ENCODE measurements around the gene HACE1. TPM values are rescaled to one million over a fixed set of nuclear protein-coding genes. Genes with fewer than 3 reads are reported as not detected.

The HACE1 gene
- polyA plus RNA-seq, 3 donors = 2.7 to 3.9 (median 3.4) TPM

GRCh38 chr6:104704191-104704590, 155.5 kb downstream of the HACE1 start:
- Mint-ChIP-seq H3K9me3 (peaks cover 0 to 4% (median 2%) of the 10 kb centered on the region in 7 donors), H3K4me1 (peaks cover 33% of the 10 kb centered on the region), H3K27me3 (ENCODE audit: low read depth in 3 of 3) (no peaks in the 10 kb centered on the region), H3K27ac (no peak overlapping the region), H3K36me3 (no peaks in the 10 kb centered on the region), H3K4me3 (no peak overlapping the region)
- intact Hi-C loops (cut with micrococcal nuclease) = no loop called here
- no peaks in the 10 kb centered on the region for H3K36me3 ChIP-seq (replicated peaks in 1 of 2; ENCODE audit: control insufficient read depth in 1 of 2, insufficient read depth in 2 of 2, low read length in 2 of 2)
- no peak overlapping the region for H2AFZ ChIP-seq (ENCODE audit: insufficient read depth, low read depth, low read length, poor library complexity, severe bottlenecking)
- no peaks in the 10 kb centered on the region for H3K27me3 ChIP-seq (ENCODE audit: control insufficient read depth in 2 of 2, insufficient read depth in 2 of 2, low read length in 2 of 2)
- no peaks in the 10 kb centered on the region for H3K9me3 ChIP-seq (replicated peaks in 1 of 2; ENCODE audit: control insufficient read depth in 1 of 2, insufficient read depth in 1 of 2, low read length in 2 of 2)
- no peaks in the 10 kb centered on the region for H3K79me2 ChIP-seq (ENCODE audit: insufficient read depth, low read length)
- TF ChIP-seq CTCF (IDR thresholded peaks at IDR 0.05) = no peak
- no peak overlapping the region for H3K27ac ChIP-seq (ENCODE audit: low read depth in 1 of 2, low read length in 2 of 2)
- H3K9ac ChIP-seq (ENCODE audit: insufficient read depth, low read length, poor library complexity, severe bottlenecking) = no peak overlapping the region
- WGBS (ENCODE audit: insufficient coverage) = no CpG with 5 or more reads among the region's 3 CpGs
- H3K4me2 ChIP-seq (replicated peaks; ENCODE audit: extremely low read depth, low read length, poor library complexity, severe bottlenecking) = no peak overlapping the region
- DNase-seq = no peak
- H3K4me1 ChIP-seq (ENCODE audit: control insufficient read depth in 1 of 2, insufficient read depth in 2 of 2, low read length in 2 of 2) = peaks cover 20% of the 10 kb centered on the region in 2 donors
- no peaks in the 10 kb centered on the region for H4K20me1 ChIP-seq (ENCODE audit: insufficient read depth, low read length)
- H3K4me3 ChIP-seq (replicated peaks in 1 of 3; ENCODE audit: low read depth in 2 of 3, low read length in 3 of 3) = no peak overlapping the region

- no peaks in the 10 kb centered on the region for H3K36me3 Mint-ChIP-seq
- no CpG with 5 or more reads among the region's 5 CpGs for WGBS (ENCODE audit: insufficient coverage)
- peaks cover 28% of the 10 kb centered on the region for H3K4me1 Mint-ChIP-seq
- no peaks in the 10 kb centered on the region for H4K20me1 ChIP-seq (ENCODE audit: insufficient read depth, low read length)
- no peak overlapping the region for H3K9ac ChIP-seq (ENCODE audit: insufficient read depth, low read length, poor library complexity, severe bottlenecking)
- H3K36me3 ChIP-seq (replicated peaks in 1 of 2; ENCODE audit: control insufficient read depth in 1 of 2, insufficient read depth in 2 of 2, low read length in 2 of 2) = no peaks in the 10 kb centered on the region
- no peak overlapping the region for H3K4me3 Mint-ChIP-seq
- intact Hi-C loops (cut with micrococcal nuclease) = no loop called here
- no peak overlapping the region for H3K4me2 ChIP-seq (replicated peaks; ENCODE audit: extremely low read depth, low read length, poor library complexity, severe bottlenecking)
- H3K79me2 ChIP-seq (ENCODE audit: insufficient read depth, low read length) = no peaks in the 10 kb centered on the region
- no peaks in the 10 kb centered on the region for H3K9me3 Mint-ChIP-seq
- no peak overlapping the region for H3K4me3 ChIP-seq (replicated peaks in 1 of 3; ENCODE audit: low read depth in 2 of 3, low read length in 3 of 3)
- no peaks in the 10 kb centered on the region for H3K27me3 Mint-ChIP-seq (ENCODE audit: low read depth in 3 of 3)
- H3K27ac Mint-ChIP-seq = no peak overlapping the region
- no peak overlapping the region for H3K27ac ChIP-seq (ENCODE audit: low read depth in 1 of 2, low read length in 2 of 2)
- no peaks in the 10 kb centered on the region for H3K27me3 ChIP-seq (ENCODE audit: control insufficient read depth in 2 of 2, insufficient read depth in 2 of 2, low read length in 2 of 2)
- no peak overlapping the region for H2AFZ ChIP-seq (ENCODE audit: insufficient read depth, low read depth, low read length, poor library complexity, severe bottlenecking)
- no peak for DNase-seq
- H3K4me1 ChIP-seq (ENCODE audit: control insufficient read depth in 1 of 2, insufficient read depth in 2 of 2, low read length in 2 of 2) = peaks cover 20% of the 10 kb centered on the region in 2 donors
- H3K9me3 ChIP-seq (replicated peaks in 1 of 2; ENCODE audit: control insufficient read depth in 1 of 2, insufficient read depth in 1 of 2, low read length in 2 of 2) = no peaks in the 10 kb centered on the region
- TF ChIP-seq CTCF (IDR thresholded peaks at IDR 0.05) = no peak
Observed at GRCh38 chr6:104702126-104702841, 157.4 kb downstream of the HACE1 start.

All from CD14-positive monocyte (primary cell).